K562 (cell line): ENCODE measurements around the gene ICA1. TPM values are rescaled to one million over a fixed set of nuclear protein-coding genes. Genes with fewer than 3 reads are reported as not detected.

Source experiments
- ATAC-seq: fragments of 200-7000 bp; cut with Tn5 transposase; 3 replicates; pipeline ENCODE4 v1.9.1; 2020; ENCODE audit warnings: moderate library complexity
- BruUV-seq: library from RNA; stranded (reverse); fragments of 400-500 nt; replicated peaks from 2 replicates; lab custom pipeline; 2021; lab: Mats Ljungman, UMichigan
- CTCF ChIA-PET: fragments of 300-600 bp; formaldehyde crosslinking; extraction: SDS; loops from one replicate; lab custom pipeline; 2021; ENCODE audit warnings: low intra/inter-chr PET ratio; lab: Yijun Ruan, JAX
- POLR2A ChIA-PET: fragments of 300-600, 350-650 bp; sonication (Branson Sonifier 250); formaldehyde crosslinking; extraction: SDS; loops from one replicate; lab custom pipeline; 2021; ENCODE audit warnings: antibody characterized with exemption, inconsistent platforms; lab: Yijun Ruan, JAX
- DNase-seq, 4 experiments: peaks; one replicate each; pipeline versions ENCODE4 v3.0.0 to v3.0.0-alpha.2; 2011 to 2018; ENCODE audit warnings: low spot score in 3 of 4, mixed read lengths in 3 of 4; ENCODE audit errors: extremely low read depth in 1 of 4
- FAIRE-seq: peaks from 2 replicates; lab custom pipeline; 2011; peaks lifted over from hg19 to GRCh38; lab: Jason Lieb, UNC
- H2AFZ ChIP-seq: 2 replicates; pipeline ENCODE4 v1.6.0; 2011; ENCODE audit warnings: low read depth, low read length, control low read depth, inconsistent platforms
- H3K27ac ChIP-seq: fragments of 200-600 bp; 3 replicates; pipeline ENCODE4 v1.8.0; 2011; ENCODE audit warnings: low read depth, mild to moderate bottlenecking, control low read depth, inconsistent platforms, low read length, moderate library complexity, mixed read lengths; ENCODE audit errors: extremely low read depth
- H3K27me3 ChIP-seq, 2 experiments: fragments of 300-600 bp in 1 of 2; 2 replicates in 1 of 2; 3 replicates in 1 of 2; pipeline versions ENCODE4 v1.6.0 to v1.8.0; 2011; ENCODE audit warnings: inconsistent platforms in 2 of 2, low read length in 2 of 2, mild to moderate bottlenecking in 1 of 2, mixed read lengths in 1 of 2, moderate library complexity in 1 of 2; ENCODE audit not compliant: control insufficient read depth in 2 of 2, insufficient read depth in 2 of 2
- H3K36me3 ChIP-seq: fragments of 300-600 bp; 3 replicates; pipeline ENCODE4 v1.8.0; 2011; ENCODE audit warnings: mild to moderate bottlenecking, low read length, inconsistent platforms; ENCODE audit not compliant: control insufficient read depth, insufficient read depth
- H3K4me1 ChIP-seq, 2 experiments: fragments of 200-600 bp in 1 of 2; replicated peaks in 1 of 2; 2 replicates in 1 of 2; 3 replicates in 1 of 2; pipeline versions ENCODE4 v1.5.1 to v1.8.0; 2011; ENCODE audit warnings: inconsistent platforms in 2 of 2, low read length in 2 of 2, mild to moderate bottlenecking in 1 of 2, mixed read lengths in 1 of 2, moderate library complexity in 1 of 2; ENCODE audit not compliant: control insufficient read depth in 2 of 2, insufficient read depth in 2 of 2
- H3K4me2 ChIP-seq: 2 replicates; pipeline ENCODE4 v1.6.1; 2011; ENCODE audit warnings: low read length, control low read depth, inconsistent platforms, mixed read lengths; ENCODE audit not compliant: insufficient read depth
- H3K4me3 ChIP-seq: fragments of 200-600 bp; sonication (generic), shearing (Covaris generic); 2 replicates; pipeline ENCODE4 v1.5.1; 2016; ENCODE audit warnings: control low read depth, inconsistent platforms
- H3K79me2 ChIP-seq: fragments of 200-600 bp; 3 replicates; pipeline ENCODE4 v1.8.0; 2011; ENCODE audit warnings: low read length, inconsistent platforms; ENCODE audit not compliant: control insufficient read depth, insufficient read depth
- H3K9ac ChIP-seq, 2 experiments: 2 replicates each; pipeline versions ENCODE4 v1.6.0 to v1.6.1; 2011; ENCODE audit warnings: low read depth in 2 of 2, low read length in 2 of 2, control low read depth in 1 of 2, inconsistent platforms in 1 of 2, mild to moderate bottlenecking in 1 of 2, mixed read lengths in 1 of 2; ENCODE audit not compliant: insufficient read depth in 1 of 2
- H3K9me1 ChIP-seq: one replicate; pipeline ENCODE4 v1.6.0; 2011; ENCODE audit warnings: inconsistent platforms, mild to moderate bottlenecking, low read length, moderate library complexity; ENCODE audit not compliant: control insufficient read depth, insufficient read depth
- H3K9me3 ChIP-seq: replicated peaks from 2 replicates; pipeline ENCODE4 v1.5.1; 2011; ENCODE audit warnings: low read depth, low read length, inconsistent platforms; ENCODE audit not compliant: control insufficient read depth, insufficient read depth
- H4K20me1 ChIP-seq: replicated peaks from 2 replicates; pipeline ENCODE4 v1.6.1; 2011; ENCODE audit warnings: low read length, inconsistent platforms, mixed read lengths; ENCODE audit not compliant: control insufficient read depth, insufficient read depth
- CREM ChIP-seq: IDR thresholded peaks from 2 replicates; pipeline ENCODE4 v1.6.1; 2014; ENCODE audit warnings: antibody characterized with exemption, low read depth
- NBN ChIP-seq: fragments of 450-650 bp; IDR thresholded peaks from 2 replicates; pipeline ENCODE4 v1.6.1; 2016; ENCODE audit warnings: low read depth, mild to moderate bottlenecking
- SMARCC2 ChIP-seq: fragments of 450-650 bp; IDR thresholded peaks from 2 replicates; pipeline ENCODE4 v1.6.1; 2017; ENCODE audit warnings: antibody characterized with exemption, moderate library complexity, mild to moderate bottlenecking, low read depth
- SRSF3 ChIP-seq: fragments of 200-400 bp; formaldehyde crosslinking; IDR thresholded peaks from 2 replicates; pipeline ENCODE4 v1.6.1; 2016; ENCODE audit warnings: mild to moderate bottlenecking, low read length, moderate library complexity; ENCODE audit not compliant: insufficient read depth
- ZNF146 ChIP-seq: IDR thresholded peaks from one replicate; pipeline ENCODE4 v1.6.1; 2018; ENCODE audit warnings: missing compliant biosample characterization; ENCODE audit not compliant: unreplicated experiment
- ZNF3 ChIP-seq: fragments of 250-450 bp; sonication (Bioruptor Pico); IDR thresholded peaks from 2 replicates; pipeline ENCODE4 v1.5.0; 2021; ENCODE audit warnings: mild to moderate bottlenecking, moderate library complexity
- ZNF707 ChIP-seq: fragments of 250-450 bp; sonication (Bioruptor Pico); conservative IDR thresholded peaks from 2 replicates; pipeline ENCODE4 v1.8.0; 2022; ENCODE audit warnings: inconsistent platforms, mild to moderate bottlenecking, moderate library complexity
- WGBS: fragments of 100-300 bp; shearing (Covaris generic); methylation state at CpG from one replicate; pipeline ENCODE4 v1.1.6; 2016; ENCODE audit warnings: low coverage, mixed read lengths; ENCODE audit not compliant: insufficient coverage; ENCODE audit errors: missing lambda C conversion rate; 5-methylcytosine and 5-hydroxymethylcytosine counted together
- in situ Hi-C: fragments of 300-500 bp; cut with MboI; formaldehyde crosslinking; loops from 4 replicates; pipeline ENCODE4 v1.15.0; 2018; ENCODE audit warnings: inconsistent platforms, mixed read lengths
- intact Hi-C: fragments of 100-400 bp; cut with micrococcal nuclease; formaldehyde crosslinking; loops from 2 replicates; pipeline ENCODE4 v1.14.2; 2022
- polyA plus RNA-seq, 8 experiments: library from polyadenylated mRNA; depleted of rRNA in 4 of 8; stranded (reverse) in 5 of 8; unstranded in 3 of 8; fragments of >200 nt; fragmentation: Nextera tagmentation in 2 of 8; fragmentation: Illumina TruSeq in 1 of 8; extraction: Ambion mirVana in 2 of 8; extraction: Trizol in 1 of 8; gene quantifications; 2 replicates each; pipeline versions ENCODE4 v1.2.1 to v1.2.3, GENCODE V29; 2011 to 2014; ENCODE audit warnings: inconsistent platforms in 1 of 8, missing spikeins in 1 of 8
- total RNA-seq, 7 experiments: library from RNA; depleted of rRNA in 6 of 7; stranded (reverse); fragments of >200 nt in 6 of 7; fragmentation: Illumina TruSeq in 2 of 7; extraction: Trizol in 2 of 7; gene quantifications; 2 replicates each; pipeline versions ENCODE4 v1.2.1 to v1.2.3, GENCODE V29; 2011 to 2021; ENCODE audit warnings: low replicate concordance in 1 of 7
- TF ChIP-seq, protein P1 (sequence below): IDR thresholded peaks from 2 replicates; pipeline ENCODE4 v1.6.1; 2011; ENCODE audit not compliant: insufficient read length; ENCODE audit errors: extremely low read depth
- TF ChIP-seq, protein P2 (sequence below): sonication (generic); formaldehyde crosslinking; IDR thresholded peaks from 2 replicates; pipeline ENCODE4 v1.4.0; 2020; ENCODE audit warnings: mild to moderate bottlenecking, missing genetic modification reagents
- TF ChIP-seq, protein P3 (sequence below): sonication (generic); formaldehyde crosslinking; IDR thresholded peaks from 2 replicates; pipeline ENCODE4 v1.8.1; 2023; ENCODE audit warnings: missing genetic modification reagents, mild to moderate bottlenecking, borderline replicate concordance

The ICA1 gene
- total and polyA plus RNA-seq, 9 of the 15 experiments (the other 6 are each of a cell fraction or from before 2014, with no cell fraction given) = 7.1 to 22.3 (median 16.4) TPM

DNA sequence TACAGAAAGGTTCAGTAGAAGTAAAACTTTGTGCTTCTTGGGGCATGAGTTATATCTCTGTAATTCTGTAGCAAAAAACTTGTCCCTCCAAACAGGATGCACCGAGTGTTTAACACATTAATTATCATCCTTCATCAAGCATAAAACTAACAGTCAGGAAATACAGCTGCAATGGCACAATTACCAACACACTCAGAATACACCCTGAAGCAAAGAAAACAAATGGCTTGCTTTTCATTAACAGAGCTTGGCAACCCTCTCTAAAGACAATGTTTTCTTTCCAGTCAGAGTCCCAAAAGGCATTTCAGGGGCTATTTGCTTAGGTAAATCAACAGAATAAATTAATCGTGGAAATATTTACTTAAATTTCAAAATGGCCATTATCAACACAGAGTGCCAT is 107.7 kb downstream of the ICA1 start:
- no peaks in the 10 kb centered on the region for H3K4me1 ChIP-seq
- TF ChIP-seq NBN (no peak), SRSF3 (no peak), ZNF3 (no peak), ZNF146 (CRISPR knock-in tag) (no peak), CREM (no peak), SMARCC2 (no peak), ZNF707 (CRISPR knock-in tag) (no peak)
- TF ChIP-seq, protein P1, sequence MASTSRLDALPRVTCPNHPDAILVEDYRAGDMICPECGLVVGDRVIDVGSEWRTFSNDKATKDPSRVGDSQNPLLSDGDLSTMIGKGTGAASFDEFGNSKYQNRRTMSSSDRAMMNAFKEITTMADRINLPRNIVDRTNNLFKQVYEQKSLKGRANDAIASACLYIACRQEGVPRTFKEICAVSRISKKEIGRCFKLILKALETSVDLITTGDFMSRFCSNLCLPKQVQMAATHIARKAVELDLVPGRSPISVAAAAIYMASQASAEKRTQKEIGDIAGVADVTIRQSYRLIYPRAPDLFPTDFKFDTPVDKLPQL = no peak
- TF ChIP-seq, protein P2, sequence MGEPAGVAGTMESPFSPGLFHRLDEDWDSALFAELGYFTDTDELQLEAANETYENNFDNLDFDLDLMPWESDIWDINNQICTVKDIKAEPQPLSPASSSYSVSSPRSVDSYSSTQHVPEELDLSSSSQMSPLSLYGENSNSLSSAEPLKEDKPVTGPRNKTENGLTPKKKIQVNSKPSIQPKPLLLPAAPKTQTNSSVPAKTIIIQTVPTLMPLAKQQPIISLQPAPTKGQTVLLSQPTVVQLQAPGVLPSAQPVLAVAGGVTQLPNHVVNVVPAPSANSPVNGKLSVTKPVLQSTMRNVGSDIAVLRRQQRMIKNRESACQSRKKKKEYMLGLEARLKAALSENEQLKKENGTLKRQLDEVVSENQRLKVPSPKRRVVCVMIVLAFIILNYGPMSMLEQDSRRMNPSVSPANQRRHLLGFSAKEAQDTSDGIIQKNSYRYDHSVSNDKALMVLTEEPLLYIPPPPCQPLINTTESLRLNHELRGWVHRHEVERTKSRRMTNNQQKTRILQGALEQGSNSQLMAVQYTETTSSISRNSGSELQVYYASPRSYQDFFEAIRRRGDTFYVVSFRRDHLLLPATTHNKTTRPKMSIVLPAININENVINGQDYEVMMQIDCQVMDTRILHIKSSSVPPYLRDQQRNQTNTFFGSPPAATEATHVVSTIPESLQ (CRISPR knock-in tag) = no peak
- TF ChIP-seq, protein P3, sequence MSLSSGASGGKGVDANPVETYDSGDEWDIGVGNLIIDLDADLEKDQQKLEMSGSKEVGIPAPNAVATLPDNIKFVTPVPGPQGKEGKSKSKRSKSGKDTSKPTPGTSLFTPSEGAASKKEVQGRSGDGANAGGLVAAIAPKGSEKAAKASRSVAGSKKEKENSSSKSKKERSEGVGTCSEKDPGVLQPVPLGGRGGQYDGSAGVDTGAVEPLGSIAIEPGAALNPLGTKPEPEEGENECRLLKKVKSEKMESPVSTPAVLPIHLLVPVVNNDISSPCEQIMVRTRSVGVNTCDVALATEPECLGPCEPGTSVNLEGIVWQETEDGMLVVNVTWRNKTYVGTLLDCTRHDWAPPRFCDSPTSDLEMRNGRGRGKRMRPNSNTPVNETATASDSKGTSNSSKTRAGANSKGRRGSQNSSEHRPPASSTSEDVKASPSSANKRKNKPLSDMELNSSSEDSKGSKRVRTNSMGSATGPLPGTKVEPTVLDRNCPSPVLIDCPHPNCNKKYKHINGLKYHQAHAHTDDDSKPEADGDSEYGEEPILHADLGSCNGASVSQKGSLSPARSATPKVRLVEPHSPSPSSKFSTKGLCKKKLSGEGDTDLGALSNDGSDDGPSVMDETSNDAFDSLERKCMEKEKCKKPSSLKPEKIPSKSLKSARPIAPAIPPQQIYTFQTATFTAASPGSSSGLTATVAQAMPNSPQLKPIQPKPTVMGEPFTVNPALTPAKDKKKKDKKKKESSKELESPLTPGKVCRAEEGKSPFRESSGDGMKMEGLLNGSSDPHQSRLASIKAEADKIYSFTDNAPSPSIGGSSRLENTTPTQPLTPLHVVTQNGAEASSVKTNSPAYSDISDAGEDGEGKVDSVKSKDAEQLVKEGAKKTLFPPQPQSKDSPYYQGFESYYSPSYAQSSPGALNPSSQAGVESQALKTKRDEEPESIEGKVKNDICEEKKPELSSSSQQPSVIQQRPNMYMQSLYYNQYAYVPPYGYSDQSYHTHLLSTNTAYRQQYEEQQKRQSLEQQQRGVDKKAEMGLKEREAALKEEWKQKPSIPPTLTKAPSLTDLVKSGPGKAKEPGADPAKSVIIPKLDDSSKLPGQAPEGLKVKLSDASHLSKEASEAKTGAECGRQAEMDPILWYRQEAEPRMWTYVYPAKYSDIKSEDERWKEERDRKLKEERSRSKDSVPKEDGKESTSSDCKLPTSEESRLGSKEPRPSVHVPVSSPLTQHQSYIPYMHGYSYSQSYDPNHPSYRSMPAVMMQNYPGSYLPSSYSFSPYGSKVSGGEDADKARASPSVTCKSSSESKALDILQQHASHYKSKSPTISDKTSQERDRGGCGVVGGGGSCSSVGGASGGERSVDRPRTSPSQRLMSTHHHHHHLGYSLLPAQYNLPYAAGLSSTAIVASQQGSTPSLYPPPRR (CRISPR knock-in tag) = no peak
- intact Hi-C loops (no loop called here), in situ Hi-C loops (no loop called here)
- no peaks in the 10 kb centered on the region for H4K20me1 ChIP-seq
- no peaks in the 10 kb centered on the region for H3K79me2 ChIP-seq
- H2AFZ ChIP-seq = no peak overlapping the region
- no peaks in the 10 kb centered on the region for H3K27me3 ChIP-seq
- ATAC-seq (no peak), FAIRE-seq (no peak), DNase-seq (no peak)
- no peaks in the 10 kb centered on the region for H3K36me3 ChIP-seq
- CTCF ChIA-PET = no interaction called here
- BruUV-seq = no TSS peak
- no peaks in the 10 kb centered on the region for H3K9me3 ChIP-seq
- H3K9me1 ChIP-seq = no peaks in the 10 kb centered on the region
- POLR2A ChIA-PET = interaction anchor here (1.0 to 1.6 kb wide), 2 partner anchors 10 to 11 kb away, joined by 3 read pairs; no protein-coding TSS in a partner anchor
- H3K27ac ChIP-seq = no peak overlapping the region
- no peak overlapping the region for H3K4me2 ChIP-seq
- no peak overlapping the region for H3K9ac ChIP-seq
- 26% methylated on average over 2 of the region's 2 CpGs for WGBS
- no peak overlapping the region for H3K4me3 ChIP-seq
